WTC11 (cell line): ENCODE data around the gene BRI3. TPM values are rescaled to one million over a fixed set of nuclear protein-coding genes. Genes with fewer than 3 reads are reported as not detected.

ENCODE experiments used
- ATAC-seq: fragments of 200-7000 bp; cut with Tn5 transposase; 2 replicates; pipeline ENCODE4 v1.10.0; 2021; ENCODE audit warnings: mild to moderate bottlenecking, moderate library complexity
- CTCF ChIA-PET: fragments of 300-600 bp; sonication (Branson Sonifier 250); formaldehyde crosslinking; loops from one replicate; lab custom pipeline; 2021; ENCODE audit warnings: antibody characterized with exemption; lab: Charles Lee
- POLR2A ChIA-PET: fragments of 350-600 bp; sonication (Branson Sonifier 250); formaldehyde crosslinking; loops from one replicate; lab custom pipeline; 2021; ENCODE audit warnings: antibody characterized with exemption; lab: Charles Lee
- DNase-seq: peaks from one replicate; pipeline ENCODE4 v3.0.0; 2021; ENCODE audit warnings: low spot score
- H3K27ac Mint-ChIP-seq: 2 replicates; pipeline ENCODE4 v1.8.0; 2021; ENCODE audit warnings: mixed read lengths
- H3K27me3 Mint-ChIP-seq: 2 replicates; pipeline ENCODE4 v1.8.0; 2021; ENCODE audit warnings: low read depth, mild to moderate bottlenecking, moderate library complexity, mixed read lengths
- H3K36me3 Mint-ChIP-seq: 2 replicates; pipeline ENCODE4 v1.8.0; 2021; ENCODE audit warnings: mixed read lengths
- H3K4me1 Mint-ChIP-seq: 2 replicates; pipeline ENCODE4 v1.8.0; 2022; ENCODE audit warnings: mixed read lengths
- H3K4me3 Mint-ChIP-seq: 2 replicates; pipeline ENCODE4 v1.8.0; 2021; ENCODE audit warnings: mild to moderate bottlenecking, moderate library complexity, mixed read lengths
- H3K9me3 Mint-ChIP-seq: 2 replicates; pipeline ENCODE4 v1.8.0; 2021; ENCODE audit warnings: mixed read lengths
- ATF1 ChIP-seq: sonication (generic); formaldehyde crosslinking; IDR thresholded peaks from 2 replicates; pipeline ENCODE4 v1.8.1; 2023; ENCODE audit warnings: mild to moderate bottlenecking, moderate library complexity, missing genetic modification reagents
- CBFB ChIP-seq: sonication (generic); formaldehyde crosslinking; IDR thresholded peaks from 2 replicates; pipeline ENCODE4 v1.8.1; 2022; ENCODE audit warnings: mild to moderate bottlenecking, low read depth, missing genetic modification reagents
- ESRRA ChIP-seq: sonication (generic); formaldehyde crosslinking; IDR thresholded peaks from 2 replicates; pipeline ENCODE4 v1.8.1; 2022; ENCODE audit warnings: mild to moderate bottlenecking, missing genetic modification reagents, borderline replicate concordance
- FOXJ3 ChIP-seq: sonication (generic); formaldehyde crosslinking; IDR thresholded peaks from 2 replicates; pipeline ENCODE4 v1.9.0; 2021; ENCODE audit warnings: missing genetic modification reagents, mild to moderate bottlenecking, borderline replicate concordance
- IRF2 ChIP-seq: sonication (generic); formaldehyde crosslinking; IDR thresholded peaks from 2 replicates; pipeline ENCODE4 v1.8.0; 2022; ENCODE audit warnings: low read depth, missing genetic modification reagents, borderline replicate concordance
- JAZF1 ChIP-seq: fragments of 250-450 bp; sonication (Bioruptor Pico); IDR thresholded peaks from 2 replicates; pipeline ENCODE4 v1.9.0; 2021; ENCODE audit warnings: moderate library complexity, mild to moderate bottlenecking, inconsistent platforms
- MXD4 ChIP-seq: fragments of 250-450 bp; sonication (Bioruptor Pico); IDR thresholded peaks from 2 replicates; pipeline ENCODE4 v1.8.0; 2021; ENCODE audit warnings: mild to moderate bottlenecking, moderate library complexity, borderline replicate concordance
- NFE2L1 ChIP-seq: sonication (generic); formaldehyde crosslinking; IDR thresholded peaks from 2 replicates; pipeline ENCODE4 v1.8.1; 2023; ENCODE audit warnings: missing genetic modification reagents
- TEAD1 ChIP-seq: sonication (generic); formaldehyde crosslinking; IDR thresholded peaks from 2 replicates; pipeline ENCODE4 v1.8.0; 2022; ENCODE audit warnings: mild to moderate bottlenecking, missing genetic modification reagents
- TEAD4 ChIP-seq: sonication (generic); formaldehyde crosslinking; IDR thresholded peaks from 2 replicates; pipeline ENCODE4 v1.8.0; 2022; ENCODE audit warnings: mild to moderate bottlenecking, missing genetic modification reagents
- ZBTB21 ChIP-seq: sonication (generic); formaldehyde crosslinking; IDR thresholded peaks from 2 replicates; pipeline ENCODE4 v1.8.1; 2023; ENCODE audit warnings: mild to moderate bottlenecking, missing genetic modification reagents, borderline replicate concordance
- ZNF121 ChIP-seq: sonication (generic); formaldehyde crosslinking; IDR thresholded peaks from 2 replicates; pipeline ENCODE4 v1.8.0; 2023; ENCODE audit warnings: missing genetic modification reagents
- total RNA-seq: library from RNA; stranded (reverse); gene quantifications from 3 replicates; pipeline ENCODE4 v1.2.3, GENCODE V29; 2021
- TF ChIP-seq, protein P1 (sequence below): sonication (generic); formaldehyde crosslinking; IDR thresholded peaks from 2 replicates; pipeline ENCODE4 v1.8.0; 2022; ENCODE audit warnings: mild to moderate bottlenecking, missing genetic modification reagents
- TF ChIP-seq, protein P2 (sequence below): sonication (generic); formaldehyde crosslinking; IDR thresholded peaks from 2 replicates; pipeline ENCODE4 v1.8.1; 2023; ENCODE audit warnings: mild to moderate bottlenecking, missing genetic modification reagents, borderline replicate concordance
- TF ChIP-seq, protein P3 (sequence below): sonication (generic); formaldehyde crosslinking; IDR thresholded peaks from 2 replicates; pipeline ENCODE4 v1.8.1; 2023; ENCODE audit warnings: mild to moderate bottlenecking, missing genetic modification reagents, moderate library complexity
- TF ChIP-seq, protein P4 (sequence below): fragments of 250-450 bp; sonication (Bioruptor Pico); IDR thresholded peaks from 2 replicates; pipeline ENCODE4 v1.8.0; 2021; ENCODE audit warnings: mild to moderate bottlenecking
- TF ChIP-seq, protein P5 (sequence below): sonication (generic); formaldehyde crosslinking; conservative IDR thresholded peaks from 2 replicates; pipeline ENCODE4 v1.8.1; 2023; ENCODE audit warnings: mild to moderate bottlenecking, low read depth, missing genetic modification reagents, moderate library complexity

The BRI3 gene
- total RNA-seq, 1 experiment from 2014 or later, result 112 TPM

DNA sequence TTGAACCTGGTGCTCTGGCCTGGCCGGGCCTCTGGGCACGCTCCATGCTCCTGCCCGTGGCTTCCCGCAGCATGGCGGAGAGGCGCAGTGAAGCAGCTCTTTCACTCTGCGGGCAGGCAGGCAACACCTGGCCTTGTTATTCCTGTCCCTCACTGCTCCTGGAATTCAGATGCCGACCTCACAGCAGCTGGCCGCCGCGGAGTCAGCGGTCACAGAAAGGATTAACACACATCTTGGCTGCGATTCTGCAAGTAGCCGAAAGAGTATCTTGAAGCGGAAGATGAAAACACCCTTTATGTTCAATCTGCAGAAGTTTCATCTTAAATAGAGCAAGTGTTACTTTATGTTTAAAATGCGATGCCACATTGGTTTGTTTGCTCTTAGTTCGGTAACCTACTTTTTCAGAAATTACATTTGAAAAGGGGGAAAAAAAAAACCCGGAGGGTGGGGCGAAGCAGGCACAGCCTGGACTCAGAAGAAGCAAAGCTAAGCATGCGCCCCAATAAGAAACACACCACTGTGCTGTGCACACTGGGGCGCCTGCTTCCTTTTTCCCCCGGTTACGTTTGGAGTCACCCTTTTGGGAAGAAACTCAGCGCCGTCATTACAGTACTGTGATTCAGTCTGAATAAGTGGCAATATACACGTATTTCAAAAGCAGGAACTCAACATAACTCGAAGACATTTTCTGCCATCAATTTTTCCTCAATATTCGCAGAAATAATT lies 42.3 kb downstream of the BRI3 start:
- TF ChIP-seq, protein P1, sequence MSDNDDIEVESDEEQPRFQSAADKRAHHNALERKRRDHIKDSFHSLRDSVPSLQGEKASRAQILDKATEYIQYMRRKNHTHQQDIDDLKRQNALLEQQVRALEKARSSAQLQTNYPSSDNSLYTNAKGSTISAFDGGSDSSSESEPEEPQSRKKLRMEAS, result peak; percentile 39; the same call in 1 of the 2 replicates
- TF ChIP-seq CBFB (0 out of 2 replicates have a peak, but pooled peaks have one; percentile 25), ATF1 (CRISPR knock-in tag) (no peak), ZNF121 (CRISPR knock-in tag) (peak; percentile 98)
- Mint-ChIP-seq H3K27ac (peak overlapping the region; percentile 96), H3K9me3 (no peaks in the 10 kb centered on the region), H3K27me3 (no peaks in the 10 kb centered on the region), H3K4me3 (peak overlapping the region; percentile 54), H3K4me1 (peaks cover 21% of the 10 kb centered on the region), H3K36me3 (0 out of 2 replicates have a peak, but pooled peaks cover 3% of the 10 kb centered on the region)
- DNase-seq (peak; percentile 76), ATAC-seq (peak; percentile 89)
- ChIA-PET POLR2A (interaction anchor here (0.5 to 2.2 kb wide), 4 partner anchors 10 to 78 kb away, joined by 3 to 9 read pairs (median 5); partner anchors contain the start of gene BAIAP2L1), CTCF (interaction anchor here (0.6 to 3.0 kb wide), 14 partner anchors 13 to 514 kb away, joined by 3 to 29 read pairs (median 3); partner anchors contain the start of genes BAIAP2L1 and NPTX2)

DNA sequence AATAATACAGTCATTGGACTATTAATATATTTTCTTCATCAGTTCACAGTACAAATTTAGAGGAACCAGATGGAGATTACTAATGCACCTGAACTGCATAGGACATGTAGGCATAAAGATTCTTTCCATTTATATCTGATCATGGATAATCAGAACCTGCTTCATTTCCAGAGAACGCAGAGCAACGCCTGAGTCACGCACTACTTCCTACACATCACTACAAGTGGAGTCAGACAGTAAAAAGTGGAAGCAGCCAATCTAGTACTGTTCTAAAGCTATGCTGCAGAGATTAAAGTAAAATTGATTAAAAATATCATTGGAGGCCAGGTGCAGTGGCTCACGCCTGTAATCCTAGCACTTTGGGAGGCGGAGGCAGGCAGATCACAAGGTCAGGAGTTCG lies 43.3 kb downstream of the BRI3 start:
- DNase-seq, result no peak
- TF ChIP-seq TEAD4 (CRISPR knock-in tag), result no peak
- TF ChIP-seq IRF2 (CRISPR knock-in tag), result no peak
- TF ChIP-seq ESRRA (CRISPR knock-in tag), result no peak
- no peak for TF ChIP-seq MXD4 (CRISPR knock-in tag)
- no peak for TF ChIP-seq TEAD1
- TF ChIP-seq NFE2L1 (CRISPR knock-in tag), result no peak
- TF ChIP-seq, protein P2, sequence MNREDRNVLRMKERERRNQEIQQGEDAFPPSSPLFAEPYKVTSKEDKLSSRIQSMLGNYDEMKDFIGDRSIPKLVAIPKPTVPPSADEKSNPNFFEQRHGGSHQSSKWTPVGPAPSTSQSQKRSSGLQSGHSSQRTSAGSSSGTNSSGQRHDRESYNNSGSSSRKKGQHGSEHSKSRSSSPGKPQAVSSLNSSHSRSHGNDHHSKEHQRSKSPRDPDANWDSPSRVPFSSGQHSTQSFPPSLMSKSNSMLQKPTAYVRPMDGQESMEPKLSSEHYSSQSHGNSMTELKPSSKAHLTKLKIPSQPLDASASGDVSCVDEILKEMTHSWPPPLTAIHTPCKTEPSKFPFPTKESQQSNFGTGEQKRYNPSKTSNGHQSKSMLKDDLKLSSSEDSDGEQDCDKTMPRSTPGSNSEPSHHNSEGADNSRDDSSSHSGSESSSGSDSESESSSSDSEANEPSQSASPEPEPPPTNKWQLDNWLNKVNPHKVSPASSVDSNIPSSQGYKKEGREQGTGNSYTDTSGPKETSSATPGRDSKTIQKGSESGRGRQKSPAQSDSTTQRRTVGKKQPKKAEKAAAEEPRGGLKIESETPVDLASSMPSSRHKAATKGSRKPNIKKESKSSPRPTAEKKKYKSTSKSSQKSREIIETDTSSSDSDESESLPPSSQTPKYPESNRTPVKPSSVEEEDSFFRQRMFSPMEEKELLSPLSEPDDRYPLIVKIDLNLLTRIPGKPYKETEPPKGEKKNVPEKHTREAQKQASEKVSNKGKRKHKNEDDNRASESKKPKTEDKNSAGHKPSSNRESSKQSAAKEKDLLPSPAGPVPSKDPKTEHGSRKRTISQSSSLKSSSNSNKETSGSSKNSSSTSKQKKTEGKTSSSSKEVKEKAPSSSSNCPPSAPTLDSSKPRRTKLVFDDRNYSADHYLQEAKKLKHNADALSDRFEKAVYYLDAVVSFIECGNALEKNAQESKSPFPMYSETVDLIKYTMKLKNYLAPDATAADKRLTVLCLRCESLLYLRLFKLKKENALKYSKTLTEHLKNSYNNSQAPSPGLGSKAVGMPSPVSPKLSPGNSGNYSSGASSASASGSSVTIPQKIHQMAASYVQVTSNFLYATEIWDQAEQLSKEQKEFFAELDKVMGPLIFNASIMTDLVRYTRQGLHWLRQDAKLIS, result no peak
- TF ChIP-seq FOXJ3, result no peak
- no peaks in the 10 kb centered on the region for H3K36me3 Mint-ChIP-seq
- H3K27ac Mint-ChIP-seq, result peak overlapping the region; percentile 50; the same call in 1 of the 2 replicates
- H3K4me1 Mint-ChIP-seq, result peaks cover 29% of the 10 kb centered on the region
- H3K9me3 Mint-ChIP-seq, result no peaks in the 10 kb centered on the region
- POLR2A ChIA-PET, result no interaction called here
- no peak overlapping the region for H3K4me3 Mint-ChIP-seq
- CTCF ChIA-PET, result interaction anchor here (1.0 to 3.0 kb wide), 4 partner anchors 31 to 292 kb away, joined by 3 to 29 read pairs (median 3); partner anchors contain the start of genes BAIAP2L1 and NPTX2
- no peak for ATAC-seq
- H3K27me3 Mint-ChIP-seq, result no peaks in the 10 kb centered on the region

DNA sequence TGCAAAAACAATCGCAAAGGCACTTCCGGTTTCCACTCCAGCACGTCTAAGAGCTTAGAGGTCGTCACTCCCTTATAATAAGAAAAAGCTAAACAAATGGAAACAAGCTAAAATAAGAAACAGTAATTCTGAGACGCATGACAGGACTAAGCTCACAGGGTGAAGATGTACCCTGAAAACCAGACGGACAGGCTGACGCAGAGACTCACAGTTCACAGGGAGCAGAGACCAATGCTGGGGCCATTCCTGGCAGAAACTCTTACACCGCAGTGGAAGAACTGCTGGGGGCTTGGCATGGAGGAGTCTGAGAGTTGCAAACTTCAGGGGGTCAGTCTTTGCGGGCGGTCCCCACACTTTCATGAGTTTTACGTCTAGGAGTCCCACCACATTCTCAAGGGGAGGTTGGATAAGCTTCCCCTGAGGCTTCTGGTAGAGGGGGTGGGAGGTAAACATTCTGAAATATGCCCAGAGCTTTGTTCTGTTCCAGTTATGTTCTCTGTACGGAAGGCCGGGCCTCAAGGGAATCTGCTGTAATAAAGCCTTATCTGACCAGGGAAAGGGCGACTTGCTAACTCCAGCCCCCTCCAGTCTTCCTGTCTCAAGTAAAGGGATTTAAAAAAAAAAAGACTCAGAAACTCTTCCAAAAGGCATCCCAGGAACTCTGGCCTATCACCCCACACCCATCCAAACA lies 47.8 kb downstream of the BRI3 start:
- DNase-seq (no peak), ATAC-seq (no peak)
- Mint-ChIP-seq H3K36me3 (peaks cover 20% of the 10 kb centered on the region), H3K27me3 (no peaks in the 10 kb centered on the region), H3K4me3 (no peak overlapping the region), H3K27ac (peak overlapping the region; percentile 28; the same call in 1 of the 2 replicates), H3K9me3 (peaks cover 16% of the 10 kb centered on the region), H3K4me1 (peaks cover 12% of the 10 kb centered on the region)
- POLR2A ChIA-PET, result no interaction called here
- CTCF ChIA-PET, result no interaction called here
- TF ChIP-seq, protein P2, result no peak
- TF ChIP-seq, protein P3, sequence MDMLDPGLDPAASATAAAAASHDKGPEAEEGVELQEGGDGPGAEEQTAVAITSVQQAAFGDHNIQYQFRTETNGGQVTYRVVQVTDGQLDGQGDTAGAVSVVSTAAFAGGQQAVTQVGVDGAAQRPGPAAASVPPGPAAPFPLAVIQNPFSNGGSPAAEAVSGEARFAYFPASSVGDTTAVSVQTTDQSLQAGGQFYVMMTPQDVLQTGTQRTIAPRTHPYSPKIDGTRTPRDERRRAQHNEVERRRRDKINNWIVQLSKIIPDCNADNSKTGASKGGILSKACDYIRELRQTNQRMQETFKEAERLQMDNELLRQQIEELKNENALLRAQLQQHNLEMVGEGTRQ, result no peak
- TF ChIP-seq ZBTB21, result no peak
- TF ChIP-seq, protein P4, sequence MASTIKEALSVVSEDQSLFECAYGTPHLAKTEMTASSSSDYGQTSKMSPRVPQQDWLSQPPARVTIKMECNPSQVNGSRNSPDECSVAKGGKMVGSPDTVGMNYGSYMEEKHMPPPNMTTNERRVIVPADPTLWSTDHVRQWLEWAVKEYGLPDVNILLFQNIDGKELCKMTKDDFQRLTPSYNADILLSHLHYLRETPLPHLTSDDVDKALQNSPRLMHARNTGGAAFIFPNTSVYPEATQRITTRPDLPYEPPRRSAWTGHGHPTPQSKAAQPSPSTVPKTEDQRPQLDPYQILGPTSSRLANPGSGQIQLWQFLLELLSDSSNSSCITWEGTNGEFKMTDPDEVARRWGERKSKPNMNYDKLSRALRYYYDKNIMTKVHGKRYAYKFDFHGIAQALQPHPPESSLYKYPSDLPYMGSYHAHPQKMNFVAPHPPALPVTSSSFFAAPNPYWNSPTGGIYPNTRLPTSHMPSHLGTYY (CRISPR knock-in tag), result no peak
- TF ChIP-seq JAZF1, result no peak
- TF ChIP-seq, protein P5, sequence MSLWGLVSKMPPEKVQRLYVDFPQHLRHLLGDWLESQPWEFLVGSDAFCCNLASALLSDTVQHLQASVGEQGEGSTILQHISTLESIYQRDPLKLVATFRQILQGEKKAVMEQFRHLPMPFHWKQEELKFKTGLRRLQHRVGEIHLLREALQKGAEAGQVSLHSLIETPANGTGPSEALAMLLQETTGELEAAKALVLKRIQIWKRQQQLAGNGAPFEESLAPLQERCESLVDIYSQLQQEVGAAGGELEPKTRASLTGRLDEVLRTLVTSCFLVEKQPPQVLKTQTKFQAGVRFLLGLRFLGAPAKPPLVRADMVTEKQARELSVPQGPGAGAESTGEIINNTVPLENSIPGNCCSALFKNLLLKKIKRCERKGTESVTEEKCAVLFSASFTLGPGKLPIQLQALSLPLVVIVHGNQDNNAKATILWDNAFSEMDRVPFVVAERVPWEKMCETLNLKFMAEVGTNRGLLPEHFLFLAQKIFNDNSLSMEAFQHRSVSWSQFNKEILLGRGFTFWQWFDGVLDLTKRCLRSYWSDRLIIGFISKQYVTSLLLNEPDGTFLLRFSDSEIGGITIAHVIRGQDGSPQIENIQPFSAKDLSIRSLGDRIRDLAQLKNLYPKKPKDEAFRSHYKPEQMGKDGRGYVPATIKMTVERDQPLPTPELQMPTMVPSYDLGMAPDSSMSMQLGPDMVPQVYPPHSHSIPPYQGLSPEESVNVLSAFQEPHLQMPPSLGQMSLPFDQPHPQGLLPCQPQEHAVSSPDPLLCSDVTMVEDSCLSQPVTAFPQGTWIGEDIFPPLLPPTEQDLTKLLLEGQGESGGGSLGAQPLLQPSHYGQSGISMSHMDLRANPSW, result no peak
